ENCODE results near the gene ACR. TPM values are rescaled to one million over a fixed set of nuclear protein-coding genes. Genes with fewer than 3 reads are reported as not detected.
A peak's percentile ranks its signal among the peaks of the same experiment; 100 is the strongest.

The ACR gene
- polyA plus RNA-seq, 1 of the 3 experiments (the other 2 are of a cell fraction) = 0.15 TPM

GRCh38 chr22:50696799-50697561, 41.0 kb upstream of the ACR start (continued):
- TF ChIP-seq PBX3 (IDR thresholded peaks at IDR 0.05) (no peak), MEF2A (IDR thresholded peaks at IDR 0.05; ENCODE audit: borderline replicate concordance, low read depth) (no peak), GABPA (IDR thresholded peaks at IDR 0.05; ENCODE audit: low read depth) (no peak), TEAD4 (IDR thresholded peaks at IDR 0.05; ENCODE audit: borderline replicate concordance, insufficient read depth) (no peak), RCOR1 (IDR thresholded peaks at IDR 0.05; ENCODE audit: low read length) (no peak)
- TF ChIP-seq, protein P1, sequence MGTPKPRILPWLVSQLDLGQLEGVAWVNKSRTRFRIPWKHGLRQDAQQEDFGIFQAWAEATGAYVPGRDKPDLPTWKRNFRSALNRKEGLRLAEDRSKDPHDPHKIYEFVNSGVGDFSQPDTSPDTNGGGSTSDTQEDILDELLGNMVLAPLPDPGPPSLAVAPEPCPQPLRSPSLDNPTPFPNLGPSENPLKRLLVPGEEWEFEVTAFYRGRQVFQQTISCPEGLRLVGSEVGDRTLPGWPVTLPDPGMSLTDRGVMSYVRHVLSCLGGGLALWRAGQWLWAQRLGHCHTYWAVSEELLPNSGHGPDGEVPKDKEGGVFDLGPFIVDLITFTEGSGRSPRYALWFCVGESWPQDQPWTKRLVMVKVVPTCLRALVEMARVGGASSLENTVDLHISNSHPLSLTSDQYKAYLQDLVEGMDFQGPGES (IDR thresholded peaks at IDR 0.05; ENCODE audit: low read depth, low read length) = no peak

DNA sequence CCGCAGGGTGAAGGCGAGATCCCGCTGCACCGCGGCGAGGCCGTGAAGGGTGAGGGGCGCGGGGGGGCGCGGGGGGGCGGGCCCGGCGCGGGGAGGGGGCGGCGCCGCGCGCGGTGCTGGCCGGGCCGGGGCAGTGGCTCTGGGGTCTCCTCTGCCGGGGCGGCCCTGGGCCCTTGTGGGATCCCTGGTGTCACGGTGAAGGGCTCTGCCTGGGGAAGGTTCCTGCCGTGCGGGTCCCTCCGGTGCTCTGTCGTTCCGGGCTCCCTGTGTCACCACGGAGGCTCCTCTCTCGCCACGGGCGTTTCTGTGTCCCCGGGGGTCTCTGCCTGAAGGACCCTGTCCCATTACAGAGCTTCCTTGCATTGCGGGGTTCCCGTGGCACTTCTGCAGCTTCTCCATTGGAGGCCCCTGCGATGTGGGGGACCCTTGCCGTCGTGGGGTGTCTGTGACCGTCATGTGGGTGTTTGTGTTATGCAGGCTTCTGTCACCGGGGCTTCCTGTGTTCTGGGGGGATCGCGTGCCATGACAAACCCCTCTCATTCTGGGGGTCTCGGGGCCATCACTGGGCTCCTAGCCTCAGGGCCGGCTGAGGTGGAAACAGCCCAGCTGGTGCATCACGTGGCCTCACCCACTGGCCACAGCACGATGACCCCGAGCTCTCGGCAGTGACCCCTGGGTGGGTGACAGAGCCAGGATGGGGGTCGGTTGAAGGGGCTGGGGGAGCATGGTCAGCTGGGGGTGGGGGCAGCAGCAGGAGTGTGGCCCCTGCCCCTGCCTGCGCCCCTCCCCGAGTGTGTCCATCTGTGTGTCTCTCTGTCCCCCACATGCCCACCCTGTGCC, 40.1 kb upstream of the ACR start:
- no peak for TF ChIP-seq FOXM1 (IDR thresholded peaks at IDR 0.05; ENCODE audit: low read depth)
- no peak for TF ChIP-seq RAD21 (IDR thresholded peaks at IDR 0.05; ENCODE audit: low read length)
- TF ChIP-seq, protein P2, sequence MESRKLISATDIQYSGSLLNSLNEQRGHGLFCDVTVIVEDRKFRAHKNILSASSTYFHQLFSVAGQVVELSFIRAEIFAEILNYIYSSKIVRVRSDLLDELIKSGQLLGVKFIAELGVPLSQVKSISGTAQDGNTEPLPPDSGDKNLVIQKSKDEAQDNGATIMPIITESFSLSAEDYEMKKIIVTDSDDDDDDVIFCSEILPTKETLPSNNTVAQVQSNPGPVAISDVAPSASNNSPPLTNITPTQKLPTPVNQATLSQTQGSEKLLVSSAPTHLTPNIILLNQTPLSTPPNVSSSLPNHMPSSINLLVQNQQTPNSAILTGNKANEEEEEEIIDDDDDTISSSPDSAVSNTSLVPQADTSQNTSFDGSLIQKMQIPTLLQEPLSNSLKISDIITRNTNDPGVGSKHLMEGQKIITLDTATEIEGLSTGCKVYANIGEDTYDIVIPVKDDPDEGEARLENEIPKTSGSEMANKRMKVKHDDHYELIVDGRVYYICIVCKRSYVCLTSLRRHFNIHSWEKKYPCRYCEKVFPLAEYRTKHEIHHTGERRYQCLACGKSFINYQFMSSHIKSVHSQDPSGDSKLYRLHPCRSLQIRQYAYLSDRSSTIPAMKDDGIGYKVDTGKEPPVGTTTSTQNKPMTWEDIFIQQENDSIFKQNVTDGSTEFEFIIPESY (IDR thresholded peaks at IDR 0.05; ENCODE audit: borderline replicate concordance, low read depth) = no peak
- TF ChIP-seq EP300 (IDR thresholded peaks at IDR 0.05; ENCODE audit: borderline replicate concordance in 1 of 2, low read depth in 1 of 2, low read length in 1 of 2) = no peak
- no peak for TF ChIP-seq RXRA (IDR thresholded peaks at IDR 0.05; ENCODE audit: borderline replicate concordance, low read depth)
- TF ChIP-seq ELF1 (IDR thresholded peaks at IDR 0.05) = no peak
- no peak for TF ChIP-seq FOXJ3 (CRISPR knock-in tag; IDR thresholded peaks at IDR 0.05)
- no peak for TF ChIP-seq TEAD4 (IDR thresholded peaks at IDR 0.05; ENCODE audit: borderline replicate concordance, insufficient read depth)
- TF ChIP-seq JUND (IDR thresholded peaks at IDR 0.05) = no peak
- TF ChIP-seq USF2 (IDR thresholded peaks at IDR 0.05; ENCODE audit: borderline replicate concordance, low read depth, low read length) = no peak
- TF ChIP-seq CHD2 (IDR thresholded peaks at IDR 0.05; ENCODE audit: low read length, partially characterized antibody) = no peak
- TF ChIP-seq NRF1 (IDR thresholded peaks at IDR 0.05; ENCODE audit: low read depth, low read length) = no peak
- TF ChIP-seq SMC3 (IDR thresholded peaks at IDR 0.05; ENCODE audit: low read depth, low read length) = no peak
- TF ChIP-seq EZH2phosphoT487 (IDR thresholded peaks at IDR 0.05; ENCODE audit: borderline replicate concordance, low read depth) = no peak
- TF ChIP-seq MEF2A (IDR thresholded peaks at IDR 0.05; ENCODE audit: borderline replicate concordance, low read depth) = no peak
- no peak for TF ChIP-seq NFIC (IDR thresholded peaks at IDR 0.05; ENCODE audit: borderline replicate concordance)
- 52% methylated on average over 11 of the region's 54 CpGs for WGBS (ENCODE audit: low lambda C conversion rate)
- peak; percentile 76 for DNase-seq
- ChIA-PET CTCF (interaction anchor here (1.1 to 1.3 kb wide), 3 partner anchors 34 to 78 kb away, joined by 3 to 4 read pairs (median 3); no protein-coding TSS in a partner anchor), POLR2A (no interaction called here)
- no peaks in the 10 kb centered on the region for H3K27me3 ChIP-seq (ENCODE audit: insufficient read depth)
- H3K79me2 ChIP-seq (ENCODE audit: insufficient read depth) = no peaks in the 10 kb centered on the region
- no peak overlapping the region for H2AFZ ChIP-seq (ENCODE audit: low read depth)
- H3K9ac ChIP-seq = peak overlapping the region; percentile 44; the same call in 1 of the 2 replicates
- peak overlapping the region; percentile 47 to 59 for H3K4me3 ChIP-seq (ENCODE audit: low read depth in 2 of 2, low read length in 1 of 2)
- no peaks in the 10 kb centered on the region for H3K9me2 ChIP-seq
- H3K4me2 ChIP-seq = peak overlapping the region; percentile 87
- H3K27ac ChIP-seq (ENCODE audit: low read depth in 2 of 2, low read length in 1 of 2) = no peak overlapping the region
- no peaks in the 10 kb centered on the region for H3K36me3 ChIP-seq (replicated peaks in 1 of 2; ENCODE audit: control insufficient read depth in 1 of 2, insufficient read depth in 2 of 2, low read length in 1 of 2)
- no peaks in the 10 kb centered on the region for H4K20me1 ChIP-seq (ENCODE audit: insufficient read depth)
- H3K9me3 ChIP-seq = no peaks in the 10 kb centered on the region
- no peaks in the 10 kb centered on the region for H3F3A ChIP-seq (replicated peaks; ENCODE audit: insufficient read depth)
- H3K4me1 ChIP-seq (ENCODE audit: control insufficient read depth in 1 of 2, insufficient read depth in 2 of 2, low read depth in 1 of 2, low read length in 1 of 2) = peaks cover 0 to 10% of the 10 kb centered on the region in 2 experiments; a peak in 1 of 4 replicates
